ENCODE measurements around the gene ARVCF. TPM values are rescaled to one million over a fixed set of nuclear protein-coding genes. Genes with fewer than 3 reads are reported as not detected.

The ARVCF gene
- total RNA-seq, 3 donors from 2014 or later = 11.2 to 15.3 (median 15.1) TPM

- no peaks in the 10 kb centered on the region for H3K4me1 ChIP-seq (ENCODE audit: low read depth)
- DNase-seq (no peak), ATAC-seq (no peak)
- TF ChIP-seq CTCF (IDR thresholded peaks at IDR 0.05) = no peak
- no peak overlapping the region for H3K4me3 ChIP-seq
- no peaks in the 10 kb centered on the region for H3K9me3 ChIP-seq
- intact Hi-C loops (cut with DNase I, micrococcal nuclease) = no loop called here
- H3K36me3 ChIP-seq (ENCODE audit: low read depth) = no peaks in the 10 kb centered on the region
These were observed 23.9 kb upstream of the ARVCF start for GRCh38 chr22:20040327-20041200.

- intact Hi-C loops (cut with DNase I, micrococcal nuclease) = no loop called here
- no peak overlapping the region for H3K4me3 ChIP-seq
- no peak for ATAC-seq
- no peak for DNase-seq
- no peaks in the 10 kb centered on the region for H3K36me3 ChIP-seq (ENCODE audit: low read depth)
- H3K4me1 ChIP-seq (ENCODE audit: low read depth) = no peaks in the 10 kb centered on the region
- H3K9me3 ChIP-seq = no peaks in the 10 kb centered on the region
- no peak for TF ChIP-seq CTCF (IDR thresholded peaks at IDR 0.05)
These were observed 23.2 kb upstream of the ARVCF start for GRCh38 chr22:20039683-20040325.

- no peaks in the 10 kb centered on the region for H3K36me3 ChIP-seq (ENCODE audit: low read depth)
- no peak for ATAC-seq
These were observed 22.0 kb upstream of the ARVCF start for GRCh38 chr22:20038574-20038973.

GRCh38 chr22:20037419-20037818 lies 20.8 kb upstream of the ARVCF start:
- Histone ChIP-seq H3K4me1 (ENCODE audit: low read depth) (no peaks in the 10 kb centered on the region), H3K36me3 (ENCODE audit: low read depth) (no peaks in the 10 kb centered on the region), H3K4me3 (no peak overlapping the region), H3K9me3 (no peaks in the 10 kb centered on the region)
- no peak for TF ChIP-seq CTCF (IDR thresholded peaks at IDR 0.05)
- intact Hi-C loops (cut with DNase I, micrococcal nuclease) = no loop called here
- ATAC-seq (no peak), DNase-seq (no peak)

More at GRCh38 chr22:20038574-20038973, 22.0 kb upstream of the ARVCF start:
- no peak for TF ChIP-seq CTCF (IDR thresholded peaks at IDR 0.05)
- Histone ChIP-seq H3K4me3 (no peak overlapping the region), H3K4me1 (ENCODE audit: low read depth) (no peaks in the 10 kb centered on the region), H3K9me3 (no peaks in the 10 kb centered on the region)
- intact Hi-C loops (cut with DNase I, micrococcal nuclease) = no loop called here
- no peak for DNase-seq

- Histone ChIP-seq H3K36me3 (ENCODE audit: low read depth) (no peaks in the 10 kb centered on the region), H3K4me3 (no peak overlapping the region), H3K4me1 (ENCODE audit: low read depth) (no peaks in the 10 kb centered on the region), H3K9me3 (no peaks in the 10 kb centered on the region)
- no peak for DNase-seq
- ATAC-seq = no peak
- intact Hi-C loops (cut with DNase I, micrococcal nuclease) = no loop called here
- no peak for TF ChIP-seq CTCF (IDR thresholded peaks at IDR 0.05)
These were observed 20.1 kb upstream of the ARVCF start for GRCh38 chr22:20036535-20037392.
